Cerebellar cortex (tissue), 1 donor: ENCODE data around the gene PCDH9.
"Not testable (repeated sequence)": the region's sequence is repeated elsewhere in the genome, so short reads cannot be mapped to it uniquely, and the experiment has no call there.

Experiments
- DNase-seq: peaks from one replicate; pipeline ENCODE4 v3.0.0-alpha.2; 2015; ENCODE audit warnings: low spot score

Gene PCDH9

DNA sequence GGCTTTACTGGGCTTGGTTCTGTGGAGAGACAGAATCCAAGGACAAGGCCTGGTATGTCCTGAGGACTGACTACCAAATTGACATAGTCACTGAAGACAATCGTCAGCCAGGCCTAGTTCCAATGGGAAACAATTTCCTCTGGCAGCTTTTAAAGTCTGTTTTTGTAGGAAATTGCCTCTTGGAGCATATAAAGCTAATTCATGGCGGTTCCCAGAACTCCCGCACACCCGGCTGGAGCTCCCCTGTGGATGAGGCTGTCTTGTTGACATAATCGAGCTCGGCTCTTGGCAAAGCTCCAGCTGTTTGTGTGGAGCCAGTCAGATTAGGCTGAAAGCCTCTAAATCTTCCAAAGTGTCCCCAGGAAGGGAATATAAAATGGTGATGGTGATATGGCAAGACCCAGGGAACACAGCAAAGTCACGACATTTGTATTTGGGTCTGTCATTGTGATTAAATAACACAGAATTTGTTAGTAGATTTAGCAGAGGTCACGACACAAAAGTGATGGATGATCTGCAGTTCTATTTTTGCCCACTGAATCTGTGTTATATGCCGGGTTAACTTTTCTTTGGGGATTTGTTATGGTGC lies 395.0 kb downstream of the PCDH9 start:
- peak; percentile 83 for DNase-seq

DNA sequence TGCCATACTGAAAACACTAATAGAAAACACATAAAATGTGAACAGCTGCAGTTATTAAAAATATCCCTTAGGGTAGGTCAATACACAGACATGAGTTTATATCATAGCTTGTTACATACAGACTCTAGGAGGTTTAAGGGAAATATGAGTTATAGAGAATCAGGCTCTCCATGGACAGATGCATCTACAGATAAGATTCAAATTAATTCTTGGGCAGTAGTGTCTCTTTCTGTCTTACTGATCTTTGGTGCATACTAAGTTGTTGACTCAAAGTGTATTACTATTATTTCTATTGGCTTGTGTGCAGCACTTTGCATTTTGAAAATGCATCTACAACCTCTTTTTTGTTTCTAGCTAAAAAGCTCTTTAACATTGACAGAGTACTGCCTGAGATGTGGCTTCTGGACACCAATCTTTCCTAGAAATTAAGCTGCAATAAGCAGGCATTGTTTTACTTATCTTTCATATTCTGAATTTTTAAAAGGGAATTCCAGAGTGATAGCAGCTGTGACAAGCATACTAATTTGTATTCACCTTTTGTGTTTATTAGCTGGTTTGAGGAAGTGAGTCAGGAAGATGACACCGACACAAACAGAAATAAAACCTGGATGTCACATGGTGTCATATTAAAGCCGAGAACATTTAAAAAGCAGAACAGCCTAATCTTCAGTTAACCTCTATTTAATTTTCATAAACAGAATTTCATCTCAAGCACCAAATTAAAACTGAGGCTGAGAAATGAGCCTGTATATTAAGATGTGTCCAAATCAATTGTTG lies 399.0 kb downstream of the PCDH9 start:
- no peak for DNase-seq

DNA sequence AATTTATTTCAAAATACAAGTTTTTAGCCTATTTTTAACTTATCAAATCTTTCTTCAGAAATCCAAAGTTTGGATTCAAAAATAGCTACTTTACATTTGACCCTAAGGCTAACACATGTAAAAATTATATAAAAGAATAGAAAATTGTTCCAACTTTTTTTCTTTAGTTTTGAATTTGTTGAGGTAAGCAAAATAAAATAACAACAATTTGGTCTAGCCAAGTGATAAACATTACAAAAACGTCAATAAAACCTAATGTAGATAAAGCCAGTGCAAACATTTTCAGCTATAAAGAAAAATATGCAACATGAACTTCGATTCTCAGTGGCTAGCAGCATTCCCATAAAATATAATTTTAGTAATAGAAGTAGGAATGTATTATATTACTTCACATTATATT lies 400.3 kb downstream of the PCDH9 start:
- no peak for DNase-seq

DNA sequence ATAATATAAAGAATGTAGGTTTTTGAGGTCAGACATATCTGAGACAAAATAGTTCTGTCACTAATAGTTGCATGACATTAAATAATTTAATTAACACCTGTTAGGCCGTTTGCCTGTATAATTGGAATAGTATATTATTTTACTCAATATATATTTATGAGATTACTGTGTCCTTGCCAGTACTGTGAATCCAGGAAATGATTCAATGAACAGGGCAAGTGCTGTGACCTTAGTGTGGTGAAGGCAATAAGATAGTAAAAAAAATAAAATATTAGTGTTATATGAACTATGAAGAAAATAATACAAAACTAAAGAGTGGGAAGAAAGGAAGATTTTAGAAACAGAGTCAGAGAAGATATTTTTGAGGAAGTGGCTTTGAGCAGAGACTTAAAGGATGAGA lies 403.7 kb downstream of the PCDH9 start:
- DNase-seq = no peak

DNA sequence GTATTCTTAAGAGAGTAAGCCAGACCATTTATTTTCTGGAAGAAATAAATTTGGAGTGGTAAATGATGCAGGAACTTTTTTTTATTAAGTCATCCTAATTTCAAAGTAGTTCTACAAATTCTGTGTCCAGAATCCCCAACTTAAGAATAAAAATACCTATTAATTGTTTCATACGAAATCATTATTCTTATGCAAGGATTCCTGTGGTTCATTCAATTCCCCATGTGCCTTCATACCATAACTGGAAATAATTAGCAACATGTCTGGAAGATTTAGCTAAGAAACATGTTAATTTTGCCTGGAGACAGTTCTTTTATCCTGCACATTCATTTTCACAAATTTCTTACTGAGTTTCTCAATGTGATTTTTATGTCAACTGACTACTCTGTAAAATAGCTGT lies 408.6 kb downstream of the PCDH9 start:
- DNase-seq = no peak

DNA sequence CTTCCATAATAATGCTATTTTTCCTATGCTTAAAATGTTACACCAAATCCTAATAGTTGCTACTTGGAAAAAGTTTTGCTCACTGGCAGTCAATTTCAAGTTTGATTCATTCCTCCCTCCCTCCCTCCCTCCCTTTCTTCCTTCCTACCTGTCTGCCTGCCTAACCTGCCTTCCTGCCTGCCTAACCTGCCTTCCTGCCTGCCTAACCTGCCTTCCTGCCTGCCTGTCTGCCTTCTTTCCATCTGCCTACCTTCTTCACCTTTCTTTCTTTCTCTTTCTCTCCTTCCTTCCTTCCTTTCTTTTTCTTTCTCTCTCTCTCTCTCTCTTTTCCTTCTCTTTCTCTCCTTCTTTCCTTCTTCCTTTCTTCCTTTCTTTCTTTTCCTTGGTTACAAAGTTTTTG lies 418.7 kb downstream of the PCDH9 start:
- no peak for DNase-seq

DNA sequence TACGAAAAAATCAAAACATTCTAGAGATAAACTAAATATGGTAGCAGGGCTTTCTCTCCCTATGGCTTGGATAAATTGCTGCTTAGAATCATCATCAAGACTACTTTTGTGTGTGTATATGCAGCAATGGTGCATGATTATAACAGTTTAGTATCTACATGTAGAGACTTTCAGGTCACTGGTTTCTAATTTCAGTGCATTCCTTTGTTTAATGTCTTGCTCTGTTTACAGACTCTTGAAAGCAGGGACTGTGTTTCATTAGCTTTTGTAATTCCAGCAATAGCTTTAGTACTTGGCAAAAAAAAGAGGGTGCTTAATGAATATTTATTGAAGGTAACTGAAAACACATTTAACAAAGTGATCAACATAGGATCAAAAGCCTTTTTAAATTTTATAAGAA lies 420.7 kb downstream of the PCDH9 start:
- no peak for DNase-seq

DNA sequence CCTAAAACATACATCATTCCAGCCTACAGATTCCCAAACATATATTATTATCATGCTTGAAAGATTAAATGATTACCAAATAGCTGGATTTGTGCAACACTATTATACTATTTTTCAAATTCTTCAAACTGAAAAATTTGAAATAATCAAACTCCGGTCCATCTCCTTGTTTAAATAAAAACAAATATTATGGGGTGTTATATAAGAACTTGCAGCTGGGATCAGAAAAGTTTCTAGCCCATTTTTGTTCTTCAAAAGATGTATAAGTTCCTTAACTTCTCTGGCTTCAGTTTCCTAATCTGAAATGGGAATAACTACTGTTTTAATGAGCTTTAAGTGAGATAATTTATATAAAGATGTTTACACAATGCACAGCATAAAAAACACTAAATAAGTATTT lies 422.9 kb downstream of the PCDH9 start:
- DNase-seq = no peak

DNA sequence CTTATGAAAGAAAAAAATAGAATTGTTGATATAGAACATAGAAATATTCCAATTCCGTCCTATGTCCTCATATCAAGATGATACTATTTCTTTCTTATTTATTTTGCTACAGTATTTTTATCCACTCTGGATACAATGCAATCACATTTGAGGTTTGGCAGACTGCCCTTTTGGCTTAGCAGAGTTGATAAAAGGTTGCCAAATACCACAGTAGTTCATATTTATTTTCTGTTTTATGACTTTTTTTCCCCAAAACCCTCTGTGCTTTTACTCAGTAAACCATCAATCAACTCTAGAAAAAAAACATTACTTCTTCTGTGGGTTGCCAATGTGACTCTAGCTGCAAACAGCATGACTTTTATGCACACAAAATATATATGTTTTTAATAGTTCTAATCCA lies 424.5 kb downstream of the PCDH9 start:
- DNase-seq = peak; percentile 24

DNA sequence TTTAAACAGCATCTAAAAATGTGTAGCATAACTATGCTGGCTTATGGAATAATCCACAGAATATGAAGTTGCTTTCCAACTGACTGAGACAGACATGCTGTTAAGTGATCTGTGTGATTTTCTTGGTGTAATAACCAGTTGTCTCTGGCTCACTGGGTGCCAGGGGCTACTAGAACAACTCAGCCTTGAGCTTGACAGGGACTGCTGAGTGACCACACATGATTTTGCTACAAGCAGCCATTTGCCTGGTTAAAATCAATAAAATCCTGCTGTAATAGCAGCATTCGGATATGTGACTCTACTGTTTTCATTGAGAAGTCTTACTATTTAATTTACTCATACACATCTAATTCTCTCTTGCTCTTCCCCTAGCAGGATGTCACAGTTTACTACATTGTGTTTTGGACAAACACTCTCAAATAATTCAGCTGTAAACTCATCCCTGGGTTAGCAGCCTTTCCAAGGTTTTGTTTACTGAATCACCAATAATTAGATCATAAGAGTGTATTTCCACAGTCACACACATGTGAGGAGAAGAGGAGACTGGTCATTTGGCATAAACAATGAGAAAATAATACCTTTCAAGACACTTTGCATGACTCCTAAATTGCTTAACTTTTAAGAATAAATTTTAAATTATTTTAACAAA lies 426.2 kb downstream of the PCDH9 start:
- peak; percentile 32 for DNase-seq

DNA sequence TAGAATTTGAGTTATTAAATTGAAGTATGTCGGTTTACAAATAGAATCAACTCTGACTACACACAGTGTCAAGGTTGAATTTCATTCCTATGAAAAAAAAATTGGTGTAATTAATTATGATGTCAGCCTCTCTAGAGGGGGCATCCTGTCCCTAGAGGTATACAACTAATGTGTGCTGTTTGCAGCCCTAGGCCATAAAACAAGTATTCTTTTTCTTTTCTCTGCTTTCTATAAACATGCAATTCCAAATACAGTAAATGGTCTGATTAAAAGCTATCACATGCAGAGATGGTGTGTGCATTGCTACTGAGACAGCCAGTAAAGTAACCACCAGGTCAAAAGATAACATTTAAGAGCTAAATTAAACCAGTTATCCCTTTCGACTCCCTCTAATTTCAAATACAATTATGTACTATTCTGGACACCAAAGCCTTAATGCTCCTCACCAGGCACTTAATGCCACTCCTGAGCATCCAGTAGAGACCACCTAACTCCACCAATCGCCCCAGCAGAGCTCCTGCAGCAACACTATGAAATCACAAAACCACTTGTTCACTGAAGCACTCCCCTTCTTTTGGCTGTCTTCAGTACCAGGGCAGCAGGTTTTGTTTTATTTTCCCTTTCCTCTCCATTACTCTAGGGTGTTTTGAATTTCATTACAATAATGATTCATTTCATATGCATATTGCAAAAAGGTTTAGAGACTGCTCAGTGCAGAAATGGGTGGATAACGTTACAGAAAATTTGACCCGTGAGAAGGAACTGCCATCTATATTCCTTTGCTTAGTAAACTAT lies 426.9 kb downstream of the PCDH9 start:
- no peak for DNase-seq

DNA sequence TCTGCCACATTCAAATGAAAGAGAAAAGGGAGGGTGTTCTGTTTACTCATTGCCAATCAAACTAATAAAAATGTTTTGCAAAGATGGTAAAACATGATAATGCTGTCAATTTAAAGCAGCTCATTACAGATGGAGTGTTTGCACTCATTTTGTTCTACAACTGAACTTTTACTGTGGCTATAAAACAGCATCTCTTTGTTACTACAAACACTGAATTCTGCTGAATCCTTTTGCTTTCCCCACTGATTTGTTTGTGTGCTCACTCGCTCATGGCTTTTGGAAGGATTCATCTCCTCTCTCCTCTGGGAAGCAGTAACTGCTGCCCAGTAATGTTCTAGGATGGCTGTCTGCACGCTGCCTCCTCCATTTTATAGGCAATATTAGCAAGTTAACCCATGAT lies 434.5 kb downstream of the PCDH9 start:
- no peak for DNase-seq

DNA sequence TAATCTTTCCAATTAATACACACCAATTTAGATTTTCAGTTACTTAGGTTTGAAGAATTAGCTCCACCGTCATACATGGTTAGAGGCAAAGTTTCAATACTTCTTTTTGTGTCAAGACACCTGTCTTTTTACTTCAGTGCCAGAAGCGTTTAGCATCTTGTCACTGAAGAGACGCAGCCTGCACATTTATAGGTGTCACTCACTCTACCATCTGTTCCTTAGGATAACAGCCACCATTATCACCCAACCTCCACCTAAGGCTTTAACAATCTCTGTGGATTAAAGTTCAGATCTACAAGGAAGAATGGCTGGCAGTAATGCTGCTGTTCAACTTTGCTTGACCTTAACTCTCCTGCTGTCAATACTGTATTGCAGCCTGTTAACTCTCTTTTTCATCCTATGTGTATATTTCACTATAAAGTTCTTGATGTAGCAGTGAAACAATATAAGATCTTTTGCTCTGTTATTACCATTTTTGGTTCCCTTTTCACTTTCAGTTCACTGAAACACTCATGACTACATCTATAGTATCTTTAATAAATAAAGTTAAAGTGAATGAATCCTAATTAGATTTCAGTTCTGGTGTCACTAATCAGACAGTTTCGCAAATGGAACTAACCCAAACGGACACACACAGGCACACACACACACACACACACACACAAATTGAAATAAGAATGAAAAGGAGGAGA lies 435.6 kb downstream of the PCDH9 start:
- DNase-seq = no peak

DNA sequence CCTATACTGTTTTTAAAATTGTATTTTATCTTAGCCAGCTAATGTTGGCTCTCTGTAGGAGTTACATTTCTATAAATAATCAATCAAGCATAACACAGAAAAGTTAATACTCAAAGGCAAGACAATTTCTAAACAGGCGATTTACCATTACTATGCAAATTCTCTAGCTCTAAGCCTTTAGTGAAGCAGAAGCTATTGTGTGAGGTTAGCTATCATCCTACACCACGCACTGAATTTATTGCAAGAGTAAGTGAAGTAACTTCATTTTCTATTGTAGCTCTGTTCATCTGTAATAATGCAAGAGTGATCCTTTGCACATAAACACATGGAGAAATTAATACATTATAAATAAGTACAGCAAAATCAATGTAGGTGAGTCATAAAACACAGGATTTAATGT lies 439.3 kb downstream of the PCDH9 start:
- DNase-seq = no peak

DNA sequence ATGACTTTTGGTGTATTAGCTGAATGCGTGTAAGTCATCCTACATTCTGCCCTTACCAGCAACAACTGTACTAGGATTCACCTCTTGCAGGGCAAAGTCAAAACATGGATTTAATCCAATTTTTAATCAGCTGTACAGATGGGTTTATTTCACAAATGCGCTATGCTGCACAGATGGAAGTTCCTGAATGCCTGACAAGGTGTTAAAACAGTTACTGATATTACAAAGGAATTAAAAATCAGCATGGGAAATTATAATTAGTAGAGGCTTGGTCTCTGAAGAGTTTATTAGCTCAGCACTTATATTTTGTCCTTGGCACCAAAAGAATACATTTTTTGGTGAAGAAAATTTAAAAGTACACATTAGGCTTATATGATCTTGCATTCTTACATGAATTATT lies 448.9 kb downstream of the PCDH9 start:
- no peak for DNase-seq

DNA sequence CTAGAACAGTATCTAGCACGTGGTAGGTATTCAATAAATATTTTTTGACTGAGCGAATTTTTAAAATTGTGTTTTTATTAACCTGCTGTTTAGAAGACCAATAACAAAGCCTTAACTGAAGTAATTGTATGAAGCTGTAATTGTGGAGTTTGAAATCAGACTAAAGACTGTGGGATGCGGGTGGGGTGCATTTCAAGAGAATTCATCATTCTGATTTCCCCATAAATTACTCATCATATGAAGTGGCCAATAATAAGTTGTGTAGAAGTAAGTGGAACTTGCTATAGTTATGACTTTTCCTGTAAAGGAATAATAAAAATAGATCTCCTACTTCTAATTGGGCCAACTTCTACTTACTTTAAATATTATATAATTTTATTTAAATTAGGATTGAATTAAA lies 449.3 kb downstream of the PCDH9 start:
- no peak for DNase-seq

DNA sequence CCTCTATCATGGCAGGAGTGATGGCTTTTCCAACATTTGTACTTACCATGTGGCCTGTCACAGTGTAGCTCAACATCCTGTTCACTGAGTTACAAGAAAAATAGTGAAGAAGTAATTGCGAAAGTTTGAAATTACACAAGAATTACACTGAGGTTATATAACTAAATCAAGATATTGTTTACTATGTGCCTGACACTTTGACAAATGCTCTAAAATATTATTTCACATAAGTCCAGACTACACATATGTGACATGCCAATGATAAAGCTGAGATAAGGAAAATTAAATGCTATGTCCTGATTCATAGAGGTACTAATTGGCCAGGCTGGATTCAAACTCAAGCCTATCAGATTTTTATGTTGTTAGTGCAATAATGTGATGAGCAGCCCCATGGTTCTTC lies 451.7 kb downstream of the PCDH9 start:
- no peak for DNase-seq

DNA sequence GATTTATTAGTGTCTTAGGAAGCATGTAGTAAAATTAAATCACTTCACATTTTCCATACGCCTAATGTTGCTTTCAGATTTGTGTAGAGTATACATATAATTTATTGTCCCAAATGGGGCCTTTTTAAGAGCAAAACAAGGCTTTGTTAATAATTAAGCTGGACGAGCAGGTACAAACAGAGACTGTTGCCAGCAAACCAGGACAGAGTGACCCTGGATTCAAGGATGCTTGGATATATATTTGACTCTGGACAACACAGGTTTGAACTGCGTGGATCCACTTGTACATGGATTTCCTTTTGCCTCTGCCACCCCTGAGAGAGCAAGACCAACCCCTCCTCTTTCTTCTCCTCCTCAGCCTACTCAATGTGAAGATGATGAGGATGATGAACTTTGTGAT lies 454.9 kb downstream of the PCDH9 start:
- DNase-seq = no peak

DNA sequence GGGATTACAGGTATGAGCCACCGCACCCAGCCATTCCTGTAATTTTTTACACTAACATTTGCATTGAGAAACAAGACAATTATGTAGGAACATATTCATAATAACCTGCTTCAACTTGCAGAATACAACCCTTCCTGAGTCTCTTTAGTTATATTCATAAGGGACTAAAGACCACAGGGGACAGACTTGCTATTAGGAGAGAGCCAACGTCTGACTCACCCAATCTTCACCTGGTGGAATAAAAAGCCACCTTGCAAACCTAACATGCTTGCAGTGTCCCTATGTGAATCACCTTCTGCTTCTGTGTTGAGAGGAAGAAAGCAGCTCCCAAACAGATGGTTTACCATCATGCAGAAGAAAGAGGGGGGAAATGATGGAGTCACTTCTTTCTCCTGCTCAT lies 456.1 kb downstream of the PCDH9 start:
- DNase-seq = no peak

DNA sequence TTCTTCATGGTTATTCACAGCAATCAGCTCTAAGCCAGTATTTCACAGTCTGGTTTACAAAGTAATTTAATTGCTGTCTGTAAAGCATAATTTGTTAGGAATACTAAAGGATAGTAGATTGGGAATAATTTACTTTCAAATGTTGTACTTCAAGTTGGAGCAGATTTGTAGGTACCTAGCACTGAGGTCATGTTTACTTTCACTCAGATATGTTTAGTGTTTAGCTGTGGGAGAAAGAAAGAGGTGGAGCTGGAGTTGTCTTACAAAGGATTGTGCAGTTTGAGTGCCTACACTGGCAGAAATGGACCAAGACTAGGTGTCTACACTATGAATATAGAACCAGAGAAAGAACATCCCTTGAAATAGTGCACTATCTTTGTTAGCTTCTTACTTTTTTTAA lies 464.6 kb downstream of the PCDH9 start:
- DNase-seq = no peak

DNA sequence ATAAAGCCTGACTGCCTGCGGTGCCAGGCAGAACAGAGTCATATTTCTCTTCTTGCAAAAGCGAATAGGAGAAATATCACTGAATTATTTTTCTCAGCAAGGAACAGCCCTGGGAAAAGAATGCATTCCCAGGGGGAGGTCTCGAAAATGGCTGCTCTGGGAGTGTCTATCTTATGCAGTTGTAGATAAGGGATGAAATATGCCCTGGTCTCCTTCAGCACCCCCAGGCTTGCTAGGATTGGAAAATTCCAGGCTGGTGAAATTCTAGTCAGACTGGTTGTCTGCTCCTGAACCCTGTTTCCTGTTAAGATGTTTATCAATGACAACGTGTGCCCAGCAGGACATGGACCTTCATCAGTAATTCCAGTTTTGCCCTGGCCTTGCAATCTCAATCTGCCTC lies 469.5 kb downstream of the PCDH9 start:
- not testable (repeated sequence) for DNase-seq

DNA sequence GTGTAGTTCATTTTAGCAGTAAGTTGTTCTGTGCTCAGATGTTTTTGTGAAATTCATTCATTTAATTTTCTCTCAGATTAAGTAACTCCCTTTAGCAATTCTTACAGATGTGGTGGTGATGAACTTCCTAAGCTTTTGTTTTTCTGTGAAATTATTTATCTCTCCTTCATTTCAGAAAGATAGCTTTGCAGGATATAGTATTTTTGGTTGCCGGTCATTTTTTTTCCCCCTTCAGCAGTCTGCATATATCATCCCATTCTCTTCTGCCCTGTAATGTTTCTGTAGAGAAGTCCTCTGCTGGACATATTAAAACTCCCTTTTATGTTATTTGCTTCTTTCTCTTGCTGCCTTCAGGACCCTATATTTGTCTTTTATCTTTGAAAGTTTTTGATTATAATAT lies 470.2 kb downstream of the PCDH9 start:
- no peak for DNase-seq
